ENCODE results near the gene STX4. TPM values are rescaled to one million over a fixed set of nuclear protein-coding genes. Genes with fewer than 3 reads are reported as not detected.

Gene STX4
- total and polyA plus RNA-seq, 9 of the 15 experiments (the other 6 are each of a cell fraction or from before 2014, with no cell fraction given): 3.2 to 48.0 (median 21.5) TPM

- TF ChIP-seq CLOCK (CRISPR knock-in tag; IDR thresholded peaks at IDR 0.05; ENCODE audit: borderline replicate concordance) (no peak), PHF8 (IDR thresholded peaks at IDR 0.05; ENCODE audit: borderline replicate concordance, low read length) (peak; percentile 80), HMG20A (CRISPR knock-in tag; conservative IDR thresholded peaks at IDR 0.05) (no peak), ETS2 (tag; IDR thresholded peaks at IDR 0.05; ENCODE audit: borderline replicate concordance, poor library complexity, severe bottlenecking) (no peak), TBP (optimal IDR thresholded peaks at IDR 0.05; ENCODE audit: low read depth, low read length) (peak; percentile 68), NR2C2 (CRISPR knock-in tag; IDR thresholded peaks at IDR 0.05) (no peak), NR2C2 (tag; IDR thresholded peaks at IDR 0.05) (no peak), ESRRB (CRISPR knock-in tag; IDR thresholded peaks at IDR 0.05; ENCODE audit: borderline replicate concordance) (no peak), TEAD2 (tag; IDR thresholded peaks at IDR 0.05) (no peak), RFX1 (IDR thresholded peaks at IDR 0.05) (no peak), FOXK1 (CRISPR knock-in tag; IDR thresholded peaks at IDR 0.05; ENCODE audit: borderline replicate concordance) (no peak), POLR3A (IDR thresholded peaks at IDR 0.05; ENCODE audit: borderline replicate concordance, extremely low read depth, insufficient read depth, insufficient read length) (no peak), NUFIP1 (IDR thresholded peaks at IDR 0.05; ENCODE audit: partially characterized antibody) (no peak), CXXC5 (CRISPR knock-in tag; IDR thresholded peaks at IDR 0.05) (peak; percentile 22; the same call in 1 of the 2 replicates), SRF (CRISPR knock-in tag; IDR thresholded peaks at IDR 0.05) (peak in 1 of 2 experiments; percentile 76; a peak in 2 of 4 replicates), KAT7 (CRISPR knock-in tag; IDR thresholded peaks at IDR 0.05; ENCODE audit: borderline replicate concordance) (0 out of 2 replicates have a peak, but pooled peaks have one; percentile 29), ZNF143 (CRISPR knock-in tag; IDR thresholded peaks at IDR 0.05) (no peak), ATF1 (CRISPR knock-in tag; IDR thresholded peaks at IDR 0.05) (no peak), ATF1 (tag; IDR thresholded peaks at IDR 0.05) (no peak)
Measured at GRCh38 chr16:30996985-30997724, 36.2 kb upstream of the STX4 start (continued).

Measured in K562 (cell line).